HEK293 (cell line): ENCODE measurements around the gene SRSF11.

Experiments used
- FEZF1 ChIP-seq: fragments of 450-650 bp; formaldehyde crosslinking; IDR thresholded peaks from 2 replicates; pipeline ENCODE4 v1.5.1; 2016; ENCODE audit warnings: missing biosample characterization, missing genetic modification characterization
- GLI2 ChIP-seq: fragments of 450-650 bp; formaldehyde crosslinking; IDR thresholded peaks from 2 replicates; pipeline ENCODE4; 2017; ENCODE audit warnings: missing biosample characterization, missing genetic modification characterization, low read depth, borderline replicate concordance
- GLI4 ChIP-seq: fragments of 450-650 bp; formaldehyde crosslinking; IDR thresholded peaks from 2 replicates; pipeline ENCODE4 v1.5.1; 2016; ENCODE audit warnings: missing biosample characterization, missing genetic modification characterization
- HOXD13 ChIP-seq: sonication (generic); formaldehyde crosslinking; IDR thresholded peaks from 2 replicates; pipeline ENCODE4 v1.8.0; 2022; ENCODE audit warnings: missing genetic modification reagents, borderline replicate concordance
- INSM2 ChIP-seq: fragments of 450-650 bp; formaldehyde crosslinking; IDR thresholded peaks from 2 replicates; pipeline ENCODE4 v1.5.1; 2016; ENCODE audit warnings: missing biosample characterization, missing genetic modification characterization
- KLF10 ChIP-seq: fragments of 450-650 bp; IDR thresholded peaks from 2 replicates; pipeline ENCODE4 v1.5.1; 2018; ENCODE audit warnings: missing biosample characterization, mild to moderate bottlenecking, missing genetic modification characterization
- KLF8 ChIP-seq: fragments of 450-650 bp; formaldehyde crosslinking; IDR thresholded peaks from 2 replicates; pipeline ENCODE4 v1.5.1; 2016; ENCODE audit warnings: missing biosample characterization, missing genetic modification characterization
- PRDM10 ChIP-seq: fragments of 450-650 bp; formaldehyde crosslinking; IDR thresholded peaks from 2 replicates; pipeline ENCODE4 v1.5.1; 2016; ENCODE audit warnings: missing biosample characterization, missing genetic modification characterization
- SALL2 ChIP-seq: fragments of 450-650 bp; formaldehyde crosslinking; IDR thresholded peaks from 2 replicates; pipeline ENCODE4 v1.5.0; 2017; ENCODE audit warnings: missing biosample characterization, mild to moderate bottlenecking, missing genetic modification characterization, borderline replicate concordance
- ZBTB48 ChIP-seq: fragments of 450-650 bp; formaldehyde crosslinking; IDR thresholded peaks from 2 replicates; pipeline ENCODE4 v1.5.1; 2016; ENCODE audit warnings: missing biosample characterization, missing genetic modification characterization
- ZFHX2 ChIP-seq: fragments of 450-650 bp; formaldehyde crosslinking; conservative IDR thresholded peaks from 2 replicates; pipeline ENCODE4 v1.5.1; 2016; ENCODE audit warnings: missing biosample characterization, missing genetic modification characterization
- ZNF174 ChIP-seq: fragments of 450-650 bp; formaldehyde crosslinking; IDR thresholded peaks from 2 replicates; pipeline ENCODE4 v1.5.0; 2017; ENCODE audit warnings: missing biosample characterization, mild to moderate bottlenecking, missing genetic modification characterization
- ZNF175 ChIP-seq: fragments of 450-650 bp; formaldehyde crosslinking; IDR thresholded peaks from 2 replicates; pipeline ENCODE4 v1.5.1; 2016; ENCODE audit warnings: missing biosample characterization, missing genetic modification characterization
- ZNF23 ChIP-seq: fragments of 450-650 bp; formaldehyde crosslinking; IDR thresholded peaks from 2 replicates; pipeline ENCODE4 v1.5.1; 2016; ENCODE audit warnings: missing biosample characterization, missing genetic modification characterization, borderline replicate concordance
- ZNF239 ChIP-seq: fragments of 450-650 bp; formaldehyde crosslinking; IDR thresholded peaks from 2 replicates; pipeline ENCODE4 v1.5.1; 2016; ENCODE audit warnings: missing biosample characterization, missing genetic modification characterization
- ZNF292 ChIP-seq: fragments of 450-650 bp; formaldehyde crosslinking; IDR thresholded peaks from 2 replicates; pipeline ENCODE4 v1.5.1; 2016; ENCODE audit warnings: low read depth, missing biosample characterization, missing genetic modification characterization, borderline replicate concordance
- ZNF416 ChIP-seq: fragments of 450-650 bp; formaldehyde crosslinking; IDR thresholded peaks from 2 replicates; pipeline ENCODE4 v1.5.1; 2016; ENCODE audit warnings: missing biosample characterization, missing genetic modification characterization
- ZNF501 ChIP-seq: fragments of 450-650 bp; formaldehyde crosslinking; IDR thresholded peaks from 2 replicates; pipeline ENCODE4 v1.5.1; 2016; ENCODE audit warnings: missing biosample characterization, missing genetic modification characterization
- ZNF510 ChIP-seq: fragments of 450-650 bp; formaldehyde crosslinking; IDR thresholded peaks from 2 replicates; pipeline ENCODE4 v1.5.1; 2018; ENCODE audit warnings: mild to moderate bottlenecking, missing genetic modification characterization, missing biosample characterization; ENCODE audit not compliant: insufficient replicate concordance
- ZNF513 ChIP-seq: fragments of 450-650 bp; IDR thresholded peaks from 2 replicates; pipeline ENCODE4 v1.5.1; 2018; ENCODE audit warnings: missing biosample characterization, missing genetic modification characterization
- ZNF518A ChIP-seq: fragments of 450-650 bp; formaldehyde crosslinking; conservative IDR thresholded peaks from 2 replicates; pipeline ENCODE4 v1.5.1; 2016; ENCODE audit warnings: low read depth, missing biosample characterization, missing genetic modification characterization
- ZNF629 ChIP-seq: fragments of 450-650 bp; formaldehyde crosslinking; IDR thresholded peaks from 2 replicates; pipeline ENCODE4 v1.5.1; 2017; ENCODE audit warnings: missing biosample characterization, missing genetic modification characterization
- ZNF645 ChIP-seq: fragments of 450-650 bp; formaldehyde crosslinking; IDR thresholded peaks from 2 replicates; pipeline ENCODE4; 2016; ENCODE audit warnings: missing biosample characterization, missing genetic modification characterization
- ZNF704 ChIP-seq: fragments of 450-650 bp; formaldehyde crosslinking; IDR thresholded peaks from 2 replicates; pipeline ENCODE4 v1.5.1; 2016; ENCODE audit warnings: missing biosample characterization, missing genetic modification characterization
- ZNF837 ChIP-seq: fragments of 450-650 bp; formaldehyde crosslinking; IDR thresholded peaks from 2 replicates; pipeline ENCODE4 v1.5.1; 2016; ENCODE audit warnings: missing biosample characterization, missing genetic modification characterization

SRSF11 gene

GRCh38 chr1:70205434-70206118, 15.6 kb upstream of the SRSF11 start, which contains the start of gene LRRC40 (continued):
- TF ChIP-seq ZNF645 (tag by site-specific recombination) = no peak
- no peak for TF ChIP-seq SALL2 (tag by site-specific recombination)
- no peak for TF ChIP-seq GLI4 (tag by site-specific recombination)
- TF ChIP-seq KLF8 (tag by site-specific recombination) = peak; percentile 91
- TF ChIP-seq ZNF704 = no peak
- no peak; the same call in none of the 2 replicates for TF ChIP-seq INSM2 (tag by site-specific recombination)
- TF ChIP-seq ZNF23 (tag by site-specific recombination) = no peak
- no peak for TF ChIP-seq ZNF416 (tag by site-specific recombination)
- no peak for TF ChIP-seq ZNF239 (tag by site-specific recombination)
- TF ChIP-seq ZNF629 (tag by site-specific recombination) = peak; percentile 84
- no peak for TF ChIP-seq ZNF510
- TF ChIP-seq ZNF513 (tag by site-specific recombination) = no peak
- no peak for TF ChIP-seq ZFHX2 (tag by site-specific recombination)
- TF ChIP-seq PRDM10 (tag by site-specific recombination) = peak; percentile 66
- no peak for TF ChIP-seq ZNF175 (tag by site-specific recombination)
- 0 out of 2 replicates have a peak, but pooled peaks have one; percentile 7 for TF ChIP-seq FEZF1 (tag by site-specific recombination)
- TF ChIP-seq ZNF518A (tag by site-specific recombination) = peak; percentile 46; the same call in 1 of the 2 replicates
- no peak for TF ChIP-seq ZNF837 (tag by site-specific recombination)
- no peak for TF ChIP-seq ZNF174 (tag by site-specific recombination)
- TF ChIP-seq KLF10 = peak; percentile 23; the same call in 1 of the 2 replicates
- TF ChIP-seq ZBTB48 (tag by site-specific recombination) = no peak
- TF ChIP-seq ZNF292 (tag by site-specific recombination) = no peak
- TF ChIP-seq ZNF501 (tag by site-specific recombination) = peak; percentile 84
- no peak for TF ChIP-seq HOXD13 (CRISPR knock-in tag)
- no peak; the same call in 1 of the 2 replicates for TF ChIP-seq GLI2
